ENCODE data around the gene ERCC2.

ERCC2 gene

DNA sequence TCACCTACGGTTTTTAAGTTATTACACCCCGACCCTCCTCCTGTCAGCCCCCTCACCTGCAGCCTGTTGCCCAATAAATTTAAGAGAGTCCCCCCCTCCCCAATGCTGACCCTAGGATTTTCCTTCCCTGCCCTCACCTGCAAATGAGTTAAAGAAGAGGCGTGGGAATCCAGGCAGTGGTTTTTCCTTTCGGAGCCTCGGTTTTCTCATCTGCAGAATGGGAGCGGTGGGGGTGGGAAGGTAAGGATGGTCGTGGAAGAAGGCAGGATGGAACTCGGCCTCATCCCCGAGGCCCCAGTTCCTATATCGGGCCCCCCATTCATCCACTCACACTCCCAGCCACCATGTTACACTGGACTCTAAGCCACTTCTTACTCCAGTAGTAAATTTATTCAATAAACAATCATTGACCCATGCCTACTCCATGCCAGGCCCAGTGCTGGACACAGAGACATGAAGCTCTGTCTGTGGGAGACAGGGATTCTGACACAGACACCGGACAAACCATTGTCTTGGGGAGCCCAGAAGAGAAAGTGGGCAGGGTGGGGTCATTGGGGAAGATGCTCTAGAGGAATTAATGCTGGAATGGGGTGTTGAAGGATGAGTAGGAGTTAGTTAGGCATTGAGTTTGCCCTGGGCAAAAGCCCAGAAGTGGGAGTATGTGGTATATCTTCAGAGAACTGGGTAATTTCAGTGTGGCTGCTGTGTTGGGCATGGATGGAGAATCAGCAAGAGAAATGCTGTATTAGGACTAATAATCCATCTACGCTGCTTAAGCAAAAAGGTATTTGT is 66.9 kb downstream of the ERCC2 start:
- TF ChIP-seq, protein P1, sequence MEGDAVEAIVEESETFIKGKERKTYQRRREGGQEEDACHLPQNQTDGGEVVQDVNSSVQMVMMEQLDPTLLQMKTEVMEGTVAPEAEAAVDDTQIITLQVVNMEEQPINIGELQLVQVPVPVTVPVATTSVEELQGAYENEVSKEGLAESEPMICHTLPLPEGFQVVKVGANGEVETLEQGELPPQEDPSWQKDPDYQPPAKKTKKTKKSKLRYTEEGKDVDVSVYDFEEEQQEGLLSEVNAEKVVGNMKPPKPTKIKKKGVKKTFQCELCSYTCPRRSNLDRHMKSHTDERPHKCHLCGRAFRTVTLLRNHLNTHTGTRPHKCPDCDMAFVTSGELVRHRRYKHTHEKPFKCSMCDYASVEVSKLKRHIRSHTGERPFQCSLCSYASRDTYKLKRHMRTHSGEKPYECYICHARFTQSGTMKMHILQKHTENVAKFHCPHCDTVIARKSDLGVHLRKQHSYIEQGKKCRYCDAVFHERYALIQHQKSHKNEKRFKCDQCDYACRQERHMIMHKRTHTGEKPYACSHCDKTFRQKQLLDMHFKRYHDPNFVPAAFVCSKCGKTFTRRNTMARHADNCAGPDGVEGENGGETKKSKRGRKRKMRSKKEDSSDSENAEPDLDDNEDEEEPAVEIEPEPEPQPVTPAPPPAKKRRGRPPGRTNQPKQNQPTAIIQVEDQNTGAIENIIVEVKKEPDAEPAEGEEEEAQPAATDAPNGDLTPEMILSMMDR (IDR thresholded peaks at IDR 0.05; ENCODE audit: insufficient read depth, low read depth, low read length, missing control alignments): no peak
- H3K4me3 ChIP-seq (ENCODE audit: low read length): no peak overlapping the region
- no peak for DNase-seq (ENCODE audit: low read depth)

DNA sequence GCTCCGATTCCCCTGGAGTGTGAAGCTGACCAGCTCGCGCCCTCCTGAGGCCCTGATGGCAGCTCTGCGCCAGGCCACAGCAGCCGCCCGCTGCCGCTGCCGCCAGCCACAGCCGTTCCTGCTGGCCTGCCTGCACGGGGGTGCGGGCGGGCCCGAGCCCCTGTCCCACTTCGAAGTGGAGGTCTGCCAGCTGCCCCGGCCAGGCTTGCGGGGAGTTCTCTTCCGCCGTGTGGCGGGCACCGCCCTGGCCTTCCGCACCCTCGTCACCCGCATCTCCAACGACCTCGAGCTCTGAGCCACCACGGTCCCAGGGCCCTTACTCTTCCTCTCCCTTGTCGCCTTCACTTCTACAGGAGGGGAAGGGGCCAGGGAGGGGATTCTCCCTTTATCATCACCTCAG is 68.0 kb downstream of the ERCC2 start:
- no peak for DNase-seq (ENCODE audit: low read depth)
- no peak overlapping the region for H3K4me3 ChIP-seq (ENCODE audit: low read length)
- TF ChIP-seq, protein P1 (IDR thresholded peaks at IDR 0.05; ENCODE audit: insufficient read depth, low read depth, low read length, missing control alignments): no peak
